GM10847 (cell line): ENCODE data around the gene ZNF568.

ENCODE experiments used
- POLR2A ChIP-seq: IDR thresholded peaks from 2 replicates; pipeline ENCODE4 v1.6.1; 2011; ENCODE audit not compliant: insufficient read length; ENCODE audit errors: extremely low read depth

ZNF568 gene

DNA sequence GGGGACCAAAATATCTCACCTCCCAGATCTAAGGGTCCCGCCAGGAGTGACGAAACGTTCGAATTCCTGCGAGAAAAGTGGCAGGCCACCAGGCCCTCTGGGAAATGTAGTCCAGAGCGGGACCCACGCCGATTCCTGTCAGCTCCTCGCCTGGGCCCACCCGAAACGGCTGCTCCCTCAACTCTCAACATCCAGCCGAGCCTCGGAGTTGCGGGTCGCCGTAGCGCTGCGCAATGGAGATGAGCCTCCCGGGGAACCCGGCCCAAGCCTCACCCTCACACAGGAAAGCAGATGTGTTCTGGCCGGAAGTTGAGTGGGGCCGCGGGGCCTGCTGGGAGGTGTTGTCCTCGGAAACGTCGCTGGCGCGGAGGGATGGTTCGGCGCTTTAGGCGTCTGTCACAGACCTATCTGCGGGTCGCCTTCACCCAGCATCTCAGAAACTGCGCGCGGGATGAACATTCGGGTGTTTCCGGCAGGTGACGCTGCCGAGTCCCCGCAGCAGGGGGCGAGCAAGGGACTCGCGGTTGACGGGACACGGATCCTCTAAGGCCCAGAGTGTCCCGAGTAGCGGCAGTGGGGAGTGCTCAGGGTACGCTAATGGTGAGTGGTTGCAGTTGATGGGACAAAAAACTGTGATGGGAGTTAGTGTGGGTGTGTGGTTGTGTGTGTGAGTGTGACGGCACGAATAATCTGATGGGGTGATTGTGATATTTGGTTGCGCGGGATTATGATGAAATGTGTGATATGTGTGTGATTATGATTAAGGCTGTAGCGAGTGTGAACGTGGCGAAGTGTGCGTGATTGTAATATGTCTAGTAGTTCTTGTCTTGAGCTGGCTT, at the start of gene ZNF568, which contains the start of gene ZNF829:
TSS of gene ZNF568 (plus strand) at position 341 of the 839 bp plus-strand sequence. CDS start 6,439 bp downstream, outside the sequence.
TSS of gene ZNF829 (minus strand) at position 300 of the 839 bp plus-strand sequence. CDS start 1,124 bp downstream, outside the sequence.
- TF ChIP-seq POLR2A = peak; percentile 17

DNA sequence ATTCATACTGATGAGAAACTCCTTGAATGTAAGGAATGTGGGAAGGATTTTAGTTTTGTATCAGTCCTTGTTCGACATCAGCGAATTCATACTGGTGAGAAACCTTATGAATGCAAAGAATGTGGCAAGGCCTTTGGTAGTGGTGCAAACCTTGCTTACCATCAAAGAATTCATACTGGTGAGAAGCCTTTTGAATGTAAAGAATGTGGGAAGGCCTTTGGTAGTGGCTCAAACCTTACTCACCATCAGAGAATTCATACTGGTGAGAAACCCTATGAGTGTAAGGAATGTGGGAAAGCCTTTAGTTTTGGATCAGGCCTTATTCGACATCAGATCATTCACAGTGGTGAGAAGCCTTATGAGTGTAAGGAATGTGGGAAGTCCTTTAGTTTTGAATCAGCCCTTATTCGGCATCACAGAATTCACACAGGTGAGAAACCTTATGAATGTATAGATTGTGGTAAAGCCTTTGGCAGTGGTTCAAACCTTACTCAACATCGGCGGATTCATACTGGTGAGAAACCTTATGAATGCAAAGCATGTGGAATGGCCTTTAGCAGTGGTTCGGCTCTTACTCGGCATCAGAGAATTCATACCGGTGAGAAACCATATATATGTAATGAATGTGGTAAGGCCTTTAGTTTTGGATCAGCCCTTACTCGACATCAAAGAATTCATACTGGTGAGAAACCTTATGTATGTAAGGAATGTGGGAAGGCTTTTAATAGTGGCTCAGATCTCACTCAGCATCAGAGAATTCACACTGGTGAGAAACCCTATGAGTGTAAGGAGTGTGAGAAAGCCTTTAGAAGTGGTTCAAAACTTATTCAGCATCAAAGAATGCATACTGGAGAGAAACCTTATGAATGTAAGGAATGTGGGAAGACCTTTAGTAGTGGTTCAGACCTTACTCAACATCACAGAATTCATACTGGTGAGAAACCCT, 38.9 kb upstream of the ZNF568 start:
- TF ChIP-seq POLR2A = no peak

DNA sequence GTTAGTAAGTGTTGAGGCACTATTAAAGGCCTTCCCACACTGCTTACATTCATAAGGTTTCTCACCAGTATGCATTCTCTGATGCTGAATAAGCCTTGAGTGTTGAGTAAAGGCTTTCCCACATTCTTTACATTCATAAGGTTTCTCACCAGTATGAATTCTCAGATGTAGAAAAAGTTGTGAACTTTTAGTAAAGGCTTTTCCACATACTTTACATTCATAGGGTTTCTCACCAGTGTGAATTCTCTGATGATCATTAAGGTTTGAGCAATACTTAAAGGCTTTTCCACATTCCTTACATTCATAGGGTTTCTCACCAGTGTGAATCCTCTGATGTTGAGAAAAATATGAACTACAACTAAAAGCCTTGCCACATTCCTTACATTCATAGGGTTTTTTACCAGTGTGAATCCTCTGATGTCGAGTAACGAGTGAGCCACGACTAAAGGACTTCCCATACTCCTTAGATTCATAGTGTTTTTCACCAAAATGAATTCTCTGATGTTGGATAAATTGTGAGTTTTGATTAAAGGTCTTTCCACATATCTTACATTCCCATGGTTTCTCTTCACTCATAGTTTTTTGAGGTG, 24.3 kb upstream of the ZNF568 start:
- no peak for TF ChIP-seq POLR2A

DNA sequence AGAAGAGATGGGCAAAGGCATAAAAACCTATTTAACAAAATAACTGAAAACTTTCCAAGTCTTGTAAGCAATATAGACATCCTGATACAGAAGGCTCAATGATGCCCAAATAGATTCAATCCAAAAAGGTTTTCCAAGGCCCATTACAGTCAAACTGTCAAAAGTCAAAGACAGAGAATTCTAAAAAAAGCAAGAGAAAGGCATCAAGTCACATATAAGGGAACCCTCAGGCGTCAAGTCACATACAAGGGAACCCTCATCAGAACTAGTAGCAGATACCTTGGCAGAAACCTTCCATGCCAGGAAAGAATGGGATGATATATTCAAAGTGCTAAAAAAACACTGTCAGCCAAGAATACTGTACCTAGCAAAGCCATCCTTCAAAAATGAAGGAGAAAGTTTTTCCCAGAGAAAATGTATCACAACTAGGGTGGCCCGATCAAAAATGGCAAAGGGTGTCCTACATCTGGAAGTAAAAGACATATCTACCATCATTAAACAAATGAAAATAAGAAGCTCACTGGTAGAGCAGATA, 21.2 kb upstream of the ZNF568 start:
- TF ChIP-seq POLR2A = no peak

DNA sequence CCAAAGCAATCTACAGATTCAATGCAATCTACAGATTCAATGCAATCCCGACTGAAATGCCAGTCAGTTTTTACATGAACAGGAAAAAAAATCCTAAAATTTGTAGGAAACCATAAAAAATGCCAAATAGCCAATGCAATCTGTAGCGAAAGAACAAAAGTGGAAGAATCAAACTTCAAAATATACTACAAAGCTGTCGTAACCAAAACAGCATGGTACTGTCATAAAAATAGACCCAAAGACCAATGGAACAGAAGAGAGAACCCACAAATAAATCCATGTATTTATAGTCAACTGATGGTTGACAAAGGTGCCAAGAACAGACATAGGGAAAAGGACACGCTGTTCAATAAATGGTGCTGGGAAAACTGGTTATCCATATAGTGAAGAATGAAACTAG, 17.7 kb upstream of the ZNF568 start:
- TF ChIP-seq POLR2A = no peak

DNA sequence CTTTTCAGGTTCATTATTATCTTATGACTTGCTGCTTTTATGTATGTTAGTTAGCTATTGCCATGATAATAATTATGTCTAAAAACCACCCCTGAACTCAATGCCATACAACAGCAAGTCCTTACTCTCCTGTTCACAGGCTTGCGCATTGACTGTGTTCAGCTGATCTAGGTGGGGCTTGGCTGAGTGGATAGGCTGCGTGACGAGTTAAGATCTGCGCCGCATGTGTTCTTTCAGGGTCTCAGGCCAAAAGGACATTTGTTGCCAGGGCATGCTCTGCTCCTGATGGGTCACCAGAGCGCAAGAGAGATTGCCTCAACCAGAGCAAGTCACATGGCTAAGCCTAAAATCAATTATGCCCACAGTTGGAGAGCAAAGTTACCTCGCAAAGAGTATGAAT, 859 bp downstream of the ZNF568 start:
- no peak for TF ChIP-seq POLR2A

DNA sequence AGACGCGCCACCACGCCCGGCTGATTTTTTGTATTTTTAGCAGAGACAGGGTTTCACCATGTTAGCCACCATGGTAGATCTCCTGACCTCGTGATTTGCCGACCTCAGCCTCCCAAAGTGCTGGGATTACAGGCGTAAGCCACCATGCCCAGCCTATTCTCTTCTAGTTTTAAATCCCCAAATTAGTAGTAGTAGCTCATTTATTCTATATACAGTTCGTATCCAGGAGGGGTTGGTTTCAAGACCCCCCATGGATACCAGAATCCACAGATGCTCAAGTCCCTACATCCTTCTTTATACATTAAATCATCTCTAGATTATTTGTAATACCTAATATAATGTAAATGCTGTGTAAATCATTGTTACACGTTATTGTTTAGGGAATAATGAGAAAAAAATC, 2.0 kb downstream of the ZNF568 start:
- TF ChIP-seq POLR2A = no peak

DNA sequence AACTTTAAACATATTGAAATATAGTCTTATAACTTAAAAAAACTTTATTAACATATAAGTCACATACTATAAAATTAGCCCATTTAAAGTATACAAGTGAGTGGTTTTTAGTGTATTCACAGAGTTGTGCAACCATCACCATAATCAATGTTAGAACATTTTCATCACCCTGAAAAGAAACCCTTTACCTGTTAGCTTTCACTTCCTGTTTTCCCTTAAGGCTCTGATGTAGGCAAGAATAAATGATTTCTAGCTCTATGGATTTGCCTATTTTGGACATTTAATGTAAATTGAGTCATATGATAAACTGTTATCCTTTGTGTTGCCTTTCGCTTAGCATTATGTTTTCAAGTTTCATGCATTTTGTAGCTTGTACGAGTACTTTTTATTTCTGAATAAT, 15.6 kb downstream of the ZNF568 start:
- no peak for TF ChIP-seq POLR2A

DNA sequence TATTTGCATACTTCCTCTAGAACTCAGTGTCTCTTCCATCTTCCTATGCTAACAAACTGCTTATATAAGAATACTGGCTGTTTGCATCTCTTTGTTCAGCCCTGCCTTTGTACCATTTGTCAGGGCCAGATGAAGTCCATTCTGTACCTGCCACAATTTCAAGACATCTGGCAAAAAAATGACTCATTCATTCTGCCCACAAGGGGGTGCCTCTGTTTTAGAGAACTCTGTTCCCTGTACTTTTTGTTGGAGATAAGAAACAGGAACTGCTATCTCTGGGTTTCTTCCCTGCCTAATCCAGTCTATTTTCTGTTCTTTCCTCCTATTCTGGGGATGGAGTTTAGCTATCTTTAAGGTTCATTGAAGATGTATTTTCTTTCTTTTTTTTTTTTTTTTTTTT, 23.0 kb downstream of the ZNF568 start:
- no peak for TF ChIP-seq POLR2A

DNA sequence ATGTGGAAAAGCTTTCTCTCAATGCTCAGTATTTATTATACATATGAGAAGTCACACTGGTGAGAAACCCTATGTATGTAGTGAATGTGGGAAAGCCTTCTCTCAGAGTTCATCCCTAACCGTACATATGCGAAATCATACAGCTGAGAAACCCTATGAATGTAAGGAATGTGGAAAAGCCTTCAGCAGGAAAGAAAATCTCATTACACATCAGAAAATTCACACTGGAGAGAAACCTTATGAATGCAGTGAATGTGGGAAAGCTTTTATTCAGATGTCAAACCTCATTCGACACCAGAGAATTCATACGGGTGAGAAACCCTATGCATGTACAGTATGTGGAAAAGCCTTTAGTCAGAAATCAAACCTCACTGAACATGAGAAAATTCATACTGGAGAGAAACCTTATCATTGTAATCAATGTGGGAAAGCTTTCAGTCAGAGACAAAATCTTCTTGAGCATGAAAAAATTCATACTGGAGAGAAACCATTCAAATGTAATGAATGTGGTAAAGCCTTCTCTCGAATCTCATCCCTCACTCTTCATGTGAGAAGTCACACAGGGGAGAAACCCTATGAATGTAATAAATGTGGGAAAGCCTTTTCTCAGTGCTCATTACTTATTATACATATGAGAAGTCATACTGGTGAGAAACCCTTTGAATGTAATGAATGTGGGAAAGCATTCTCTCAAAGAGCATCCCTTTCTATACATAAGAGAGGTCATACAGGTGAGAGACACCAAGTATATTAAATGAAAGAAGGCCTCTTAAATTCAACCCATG, 34.4 kb downstream of the ZNF568 start:
- TF ChIP-seq POLR2A = no peak

DNA sequence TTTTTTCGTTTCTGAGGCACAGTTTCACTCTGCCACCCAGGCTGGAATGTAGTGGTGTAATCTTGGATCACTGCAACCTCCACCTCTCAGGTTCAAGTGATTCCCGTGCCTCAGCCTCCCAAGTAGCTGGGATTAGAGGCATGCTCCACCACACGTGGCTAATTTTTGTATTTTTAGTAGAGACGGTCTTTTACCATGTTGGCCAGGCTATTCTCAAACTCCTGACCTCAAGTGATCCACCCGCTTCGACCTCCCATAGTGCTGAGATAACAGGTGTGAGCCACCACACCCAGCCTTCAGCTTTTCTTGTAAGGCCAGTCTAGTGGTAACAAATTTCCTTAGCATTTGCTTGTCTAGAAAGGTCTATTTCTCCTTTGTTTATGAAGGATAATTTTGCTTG, 46.2 kb downstream of the ZNF568 start:
- TF ChIP-seq POLR2A = no peak

DNA sequence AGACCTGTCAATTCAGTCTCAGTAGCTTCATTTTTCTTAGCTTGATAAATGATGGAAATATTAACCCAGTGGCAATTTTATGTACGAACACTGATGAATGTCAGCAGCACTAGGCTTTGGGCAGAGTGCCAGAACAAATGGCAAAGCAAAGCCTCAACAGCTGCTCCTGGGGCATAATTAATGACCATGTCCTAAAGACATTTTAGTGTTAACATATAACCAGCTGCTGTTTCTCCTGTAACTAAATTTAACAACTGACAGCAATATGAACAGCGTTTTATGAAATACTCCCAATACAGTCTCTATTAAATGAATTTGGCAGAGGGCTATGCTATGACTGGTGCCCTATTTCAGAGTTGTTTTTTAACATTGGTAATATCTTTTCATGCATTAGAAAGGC, 47.1 kb downstream of the ZNF568 start:
- no peak for TF ChIP-seq POLR2A

DNA sequence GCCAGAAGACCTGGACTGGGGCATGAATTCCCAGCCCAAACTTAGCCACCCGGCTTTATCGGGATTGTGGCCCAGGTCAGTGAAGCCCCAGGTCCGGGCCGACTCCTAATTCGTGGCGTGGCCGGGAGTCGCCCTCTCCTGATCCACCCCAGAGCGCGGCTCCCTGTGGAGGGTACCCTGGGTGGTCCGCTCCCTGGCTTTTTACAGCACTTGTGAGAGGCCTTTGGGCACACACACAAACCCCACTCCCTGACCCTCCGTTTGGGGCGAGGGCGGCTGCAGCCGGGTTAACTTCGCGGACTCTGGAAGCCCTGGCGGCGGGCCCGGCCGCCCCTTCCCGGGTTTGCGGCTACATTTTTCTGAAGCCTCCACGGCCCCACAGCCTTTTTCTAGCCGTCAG, 56.4 kb downstream of the ZNF568 start:
- TF ChIP-seq POLR2A = no peak

DNA sequence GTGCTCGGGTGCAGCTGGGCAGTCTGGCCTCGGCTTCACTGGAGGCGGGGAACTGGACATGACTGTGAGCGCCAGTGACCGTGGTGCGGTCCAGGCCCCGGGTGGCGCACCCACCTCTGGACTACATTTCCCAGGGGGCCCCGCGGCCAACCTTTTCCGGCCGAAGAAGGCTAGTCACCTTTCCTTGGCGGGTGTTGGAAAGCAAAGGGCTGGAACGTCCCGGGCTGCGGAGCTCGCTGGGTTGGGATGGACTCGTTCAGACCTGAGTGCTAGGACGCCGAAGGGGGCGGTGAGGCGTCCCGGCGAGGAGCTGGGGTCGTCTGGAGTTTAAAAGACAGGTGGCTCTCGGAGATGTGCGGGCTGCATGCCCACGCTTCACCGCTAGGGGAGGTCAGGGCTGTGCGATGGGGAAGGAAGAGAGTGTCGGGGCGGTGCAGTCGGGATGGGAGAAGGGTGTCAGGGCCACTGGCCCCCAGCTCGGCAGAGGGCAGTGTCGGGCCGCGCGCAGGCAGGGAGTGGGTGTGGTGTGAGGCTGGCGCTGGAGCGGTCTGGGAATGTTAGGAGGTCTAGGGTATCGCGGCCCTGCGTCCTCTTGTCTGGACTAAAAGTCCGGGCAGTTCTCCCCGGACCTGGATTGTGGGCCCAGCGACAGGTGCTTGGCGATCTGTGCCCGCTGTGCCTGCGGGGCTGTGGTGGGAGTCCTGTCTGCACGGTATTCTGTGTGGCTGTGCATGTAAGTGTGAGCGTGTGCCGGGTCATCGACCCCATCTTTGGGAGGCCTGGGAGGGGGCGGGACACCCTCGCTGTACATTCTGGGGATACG, 57.1 kb downstream of the ZNF568 start:
- no peak for TF ChIP-seq POLR2A

DNA sequence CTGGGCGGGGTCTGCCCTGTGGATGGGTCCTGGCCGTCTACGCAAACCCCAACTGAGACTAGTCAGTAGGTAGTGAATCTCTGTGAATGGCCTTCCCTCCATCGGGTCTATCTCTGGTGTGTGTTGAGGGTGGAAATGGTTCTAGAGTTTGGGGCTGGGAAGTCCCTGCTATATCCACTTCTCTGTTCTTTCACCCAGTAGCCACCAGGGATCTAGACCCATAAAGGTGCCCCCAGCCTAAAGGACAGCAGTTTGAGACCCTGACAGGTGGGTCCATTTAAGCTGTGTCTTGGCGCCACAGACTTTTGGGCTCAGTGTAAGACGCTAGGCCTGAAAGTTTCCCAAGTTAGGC, 57.7 kb downstream of the ZNF568 start:
- no peak for TF ChIP-seq POLR2A
